OCI-LY7 (cell line): ENCODE measurements around the gene INPP5K.

ENCODE experiments used
- EZH2phosphoT487 ChIP-seq: fragments of 200-600 bp; sonication (generic); IDR thresholded peaks from 2 replicates; pipeline ENCODE4 v1.6.1; 2018; ENCODE audit warnings: low read depth, borderline replicate concordance, mild to moderate bottlenecking, mixed run types, antibody characterized with exemption, low read length, moderate library complexity, mixed read lengths
- TF ChIP-seq, protein P1 (sequence below): fragments of 200-600 bp; sonication (generic); conservative IDR thresholded peaks from 2 replicates; pipeline ENCODE4 v1.5.1; 2014; ENCODE audit warnings: mild to moderate bottlenecking, antibody characterized with exemption, low read length, moderate library complexity, mixed read lengths

GRCh38 chr17:1535737-1536136 is 19.3 kb upstream of the INPP5K start:
- no peak for TF ChIP-seq EZH2phosphoT487
- TF ChIP-seq, protein P1, sequence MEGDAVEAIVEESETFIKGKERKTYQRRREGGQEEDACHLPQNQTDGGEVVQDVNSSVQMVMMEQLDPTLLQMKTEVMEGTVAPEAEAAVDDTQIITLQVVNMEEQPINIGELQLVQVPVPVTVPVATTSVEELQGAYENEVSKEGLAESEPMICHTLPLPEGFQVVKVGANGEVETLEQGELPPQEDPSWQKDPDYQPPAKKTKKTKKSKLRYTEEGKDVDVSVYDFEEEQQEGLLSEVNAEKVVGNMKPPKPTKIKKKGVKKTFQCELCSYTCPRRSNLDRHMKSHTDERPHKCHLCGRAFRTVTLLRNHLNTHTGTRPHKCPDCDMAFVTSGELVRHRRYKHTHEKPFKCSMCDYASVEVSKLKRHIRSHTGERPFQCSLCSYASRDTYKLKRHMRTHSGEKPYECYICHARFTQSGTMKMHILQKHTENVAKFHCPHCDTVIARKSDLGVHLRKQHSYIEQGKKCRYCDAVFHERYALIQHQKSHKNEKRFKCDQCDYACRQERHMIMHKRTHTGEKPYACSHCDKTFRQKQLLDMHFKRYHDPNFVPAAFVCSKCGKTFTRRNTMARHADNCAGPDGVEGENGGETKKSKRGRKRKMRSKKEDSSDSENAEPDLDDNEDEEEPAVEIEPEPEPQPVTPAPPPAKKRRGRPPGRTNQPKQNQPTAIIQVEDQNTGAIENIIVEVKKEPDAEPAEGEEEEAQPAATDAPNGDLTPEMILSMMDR = no peak
